BJ (cell line): ENCODE data around the gene RITA1. TPM values are rescaled to one million over a fixed set of nuclear protein-coding genes. Genes with fewer than 3 reads are reported as not detected.

Experiments used
- CTCF ChIA-PET: fragments of 350-600 bp; formaldehyde crosslinking; extraction: SDS; loops from one replicate; lab custom pipeline; 2021; ENCODE audit warnings: antibody characterized with exemption, inconsistent platforms; lab: Yijun Ruan, JAX
- POLR2A ChIA-PET: fragments of 300-600 bp; sonication (Branson Sonifier 250); formaldehyde crosslinking; extraction: SDS; loops from one replicate; lab custom pipeline; 2021; ENCODE audit warnings: antibody characterized with exemption; lab: Charles Lee
- DNase-seq: peaks from one replicate; pipeline ENCODE4 v3.0.0-alpha.2; 2011; ENCODE audit warnings: low read depth
- H3K27me3 ChIP-seq: 2 replicates; pipeline ENCODE4 v1.6.0; 2011; ENCODE audit warnings: low read length; ENCODE audit not compliant: control insufficient read depth, insufficient read depth
- H3K36me3 ChIP-seq: 2 replicates; pipeline ENCODE4 v1.5.1; 2011; ENCODE audit warnings: low read length; ENCODE audit not compliant: control insufficient read depth, insufficient read depth
- H3K4me3 ChIP-seq: 2 replicates; pipeline ENCODE4 v1.5.1; 2011; ENCODE audit warnings: low read depth, mild to moderate bottlenecking, control low read depth, low read length
- CTCF ChIP-seq: IDR thresholded peaks from 2 replicates; pipeline ENCODE4 v1.5.1; 2011; ENCODE audit warnings: low read depth, mild to moderate bottlenecking, control low read depth, inconsistent platforms, low read length, moderate library complexity; ENCODE audit not compliant: insufficient read depth
- polyA minus RNA-seq: library from RNA; depleted of rRNA, polyadenylated mRNA; stranded (reverse); fragments of >200 nt; gene quantifications from 2 replicates; pipeline ENCODE4 v1.2.3, GENCODE V29; 2011; rRNA and poly(A)+ RNA removed
- polyA plus RNA-seq: library from polyadenylated mRNA; depleted of rRNA; stranded (reverse); fragments of >200 nt; gene quantifications from 2 replicates; pipeline ENCODE4 v1.2.3, GENCODE V29; 2011; rRNA removed

The RITA1 gene
- polyA plus RNA-seq (13.2 and 19.4 TPM in 2 replicates), polyA minus RNA-seq (5.8 and 9.7 TPM in 2 replicates)

- POLR2A ChIA-PET, result interaction anchor here (0.5 to 0.6 kb wide), 2 partner anchors 31 to 1157 kb away, joined by 6 to 9 read pairs; no protein-coding TSS in a partner anchor
- no peak for TF ChIP-seq CTCF
- Histone ChIP-seq H3K36me3 (peaks cover 4% of the 10 kb centered on the region; the same call in 1 of the 2 replicates), H3K27me3 (no peaks in the 10 kb centered on the region), H3K4me3 (peak within 1 kb of the TSS; percentile 95)
- CTCF ChIA-PET, result interaction anchor here (1.0 to 3.2 kb wide), 4 partner anchors 11 to 240 kb away, joined by 3 to 13 read pairs (median 7); no protein-coding TSS in a partner anchor
- no peak for DNase-seq
These were observed at the start of gene RITA1, which contains the start of gene DDX54 for GRCh38 chr12:113185180-113186032. RITA1 (plus strand) TSS chr12:113185721; CDS start chr12:113186747, 1,026 bp downstream. DDX54 (minus strand) TSS chr12:113185478; CDS start chr12:113185451, 27 bp downstream.

- H3K4me3 ChIP-seq, result no peak overlapping the region
- H3K27me3 ChIP-seq, result no peaks in the 10 kb centered on the region; the same call in 1 of the 2 replicates
- no peak for TF ChIP-seq CTCF
- no peaks in the 10 kb centered on the region for H3K36me3 ChIP-seq
- DNase-seq, result no peak
- POLR2A ChIA-PET, result no interaction called here
- CTCF ChIA-PET, result no interaction called here
These were observed 49.2 kb upstream of the RITA1 start for GRCh38 chr12:113136128-113136989.

- CTCF ChIA-PET, result interaction anchor here (1.5 kb wide), 1 partner anchor 37 kb away, joined by 5 read pairs; no protein-coding TSS in a partner anchor
- Histone ChIP-seq H3K4me3 (no peak overlapping the region), H3K36me3 (no peaks in the 10 kb centered on the region), H3K27me3 (no peaks in the 10 kb centered on the region; the same call in 1 of the 2 replicates)
- no peak for TF ChIP-seq CTCF
- no peak for DNase-seq
- POLR2A ChIA-PET, result no interaction called here
These were observed 48.5 kb upstream of the RITA1 start for GRCh38 chr12:113136990-113137511.

- ChIA-PET CTCF (interaction anchor here (1.2 to 1.6 kb wide), 3 partner anchors 15 to 36 kb away, joined by 4 to 5 read pairs (median 4); no protein-coding TSS in a partner anchor), POLR2A (no interaction called here)
- DNase-seq, result no peak
These were observed 47.4 kb upstream of the RITA1 start for GRCh38 chr12:113137861-113138783.

More at GRCh38 chr12:113137861-113138783, 47.4 kb upstream of the RITA1 start:
- no peak for TF ChIP-seq CTCF
- Histone ChIP-seq H3K27me3 (no peaks in the 10 kb centered on the region; the same call in 1 of the 2 replicates), H3K4me3 (no peak overlapping the region), H3K36me3 (no peaks in the 10 kb centered on the region)
